Activated CD4-positive, alpha-beta T cell treated with anti-CD3 and anti-CD28 coated beads, Interleukin-10, Interleukin-2, amounts not matched to agents 100 ng/mL and 50 ng/mL, durations not matched to agents 16 hours and 8 hours (primary cell): ENCODE results near the gene PPM1M.

Experiments used
- DNase-seq: peaks from one replicate; pipeline ENCODE4 v3.0.0-alpha.2; 2020

PPM1M gene

GRCh38 chr3:52231502-52232278 lies 13.9 kb upstream of the PPM1M start:
- peak; percentile 88 for DNase-seq

- no peak for DNase-seq
Measured at GRCh38 chr3:52232279-52233107, 13.1 kb upstream of the PPM1M start.

DNA sequence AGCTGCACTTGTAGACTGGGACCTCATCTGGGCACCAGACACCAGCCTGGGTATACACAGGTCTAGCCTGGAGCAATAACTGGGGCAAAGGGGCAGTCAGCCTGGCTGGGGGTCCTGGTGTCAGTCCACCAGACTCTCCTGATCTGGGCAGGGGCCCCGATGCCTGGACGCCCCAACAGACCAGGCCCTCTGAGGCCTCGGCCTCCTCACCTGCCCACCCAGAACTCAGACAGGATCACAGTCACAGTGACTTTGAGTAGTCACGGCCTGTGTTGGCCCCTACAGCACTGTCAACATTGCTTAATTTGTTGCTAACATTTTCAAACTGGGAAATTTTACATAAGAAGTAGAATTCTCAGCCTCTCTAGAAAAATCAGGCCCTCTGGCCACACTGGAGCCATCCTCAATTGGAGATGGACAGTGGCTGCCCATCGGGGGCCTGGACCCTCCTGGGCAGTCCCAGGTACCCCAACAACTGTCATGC lies 12.4 kb upstream of the PPM1M start:
- no peak for DNase-seq

GRCh38 chr3:52233968-52234367 lies 11.6 kb upstream of the PPM1M start:
- DNase-seq, result no peak

DNA sequence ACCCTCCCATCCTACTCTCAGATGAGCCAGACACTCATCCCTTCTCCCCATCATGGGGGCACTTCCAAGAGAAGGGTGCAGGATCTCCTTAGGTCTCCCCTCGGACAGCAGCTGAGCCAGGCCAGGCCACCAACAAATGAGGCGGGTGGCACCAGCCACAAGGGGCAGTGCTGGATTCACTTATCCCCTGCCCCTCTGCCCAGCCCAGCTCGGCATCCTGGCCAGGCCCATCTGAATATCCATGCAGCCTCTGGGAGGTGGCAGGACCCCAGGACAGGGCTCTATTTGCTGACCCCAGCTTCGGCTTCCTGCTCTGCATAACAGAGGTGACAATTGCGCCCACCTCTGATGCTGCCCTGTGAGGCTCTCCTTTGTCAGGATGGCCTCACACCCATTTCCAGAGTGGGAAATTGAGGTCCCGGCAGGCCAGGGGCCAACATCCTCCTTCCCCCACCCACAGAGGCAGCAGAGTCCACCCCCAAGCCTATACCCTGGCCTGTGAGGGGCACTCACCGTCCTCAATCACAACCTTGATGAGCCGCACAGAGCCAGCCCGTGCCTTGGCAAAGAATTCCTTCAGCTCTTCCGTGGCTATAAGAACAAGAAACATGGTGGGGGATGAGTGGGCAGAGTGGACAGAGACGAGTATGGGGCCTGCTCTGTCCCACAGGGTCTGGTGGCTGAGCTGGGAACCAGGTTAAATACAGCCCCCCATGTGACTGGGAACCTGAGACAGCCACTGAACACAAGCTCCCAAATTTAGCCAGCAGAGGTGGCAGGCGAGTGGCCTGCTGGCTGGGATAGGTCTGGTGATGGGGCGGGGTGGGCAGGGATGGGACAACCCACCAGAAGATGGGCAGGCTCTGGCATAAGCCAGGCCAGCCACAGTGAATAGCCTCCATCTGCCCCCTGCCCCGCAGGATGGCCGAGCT lies 10.8 kb upstream of the PPM1M start:
- no peak for DNase-seq

DNA sequence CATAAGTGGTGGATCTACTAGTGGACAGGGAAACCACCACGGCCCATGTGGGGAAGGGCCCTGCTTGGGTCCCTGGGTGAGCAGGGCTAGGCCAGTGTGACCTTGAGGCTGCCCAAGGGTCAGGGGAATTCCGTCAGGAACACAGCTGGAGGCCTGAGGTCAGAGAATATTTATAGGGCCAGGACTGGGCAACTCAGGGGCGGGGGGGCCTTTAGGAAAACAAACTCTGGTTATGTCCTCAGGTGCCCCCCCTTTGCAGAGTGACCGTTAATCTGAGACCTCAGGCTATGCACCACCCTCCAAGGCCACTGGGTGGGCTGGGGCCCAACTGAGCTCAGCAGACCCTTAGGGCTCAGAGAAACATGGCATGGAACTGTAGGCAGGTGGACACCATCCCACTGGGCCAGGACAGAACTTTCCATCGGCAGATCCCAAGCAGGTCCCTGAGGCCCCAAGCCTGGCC lies 9.1 kb upstream of the PPM1M start:
- no peak for DNase-seq

GRCh38 chr3:52237006-52237656 lies 8.4 kb upstream of the PPM1M start:
- no peak for DNase-seq

DNA sequence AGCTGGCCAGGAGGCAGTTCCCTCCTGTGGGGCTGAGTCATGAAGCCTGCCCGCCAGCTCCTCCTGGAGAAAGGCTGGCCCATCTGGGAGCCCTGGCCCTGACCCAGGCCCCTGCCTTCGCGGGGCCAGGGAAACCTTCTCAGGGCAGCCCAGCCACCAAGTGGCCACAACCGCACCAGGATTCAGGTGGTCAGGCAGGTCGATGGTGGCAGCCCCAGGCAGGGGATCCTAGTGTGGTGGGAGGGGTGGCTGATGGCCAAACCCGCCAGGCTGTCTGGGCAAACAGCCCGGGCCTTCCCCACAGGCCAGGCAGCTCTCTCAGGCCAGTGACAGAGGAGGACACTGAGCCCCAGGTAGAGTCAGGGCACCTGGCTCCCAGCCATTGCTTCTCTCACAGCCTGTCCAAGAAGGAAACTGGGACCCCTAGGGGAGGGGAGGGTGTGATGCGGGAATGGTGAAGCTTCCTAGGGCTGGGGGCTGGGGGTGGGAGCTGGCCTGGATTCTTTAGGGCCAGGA lies 7.8 kb upstream of the PPM1M start:
- DNase-seq, result no peak

- DNase-seq, result no peak
Measured at GRCh38 chr3:52238193-52238760, 7.3 kb upstream of the PPM1M start.

GRCh38 chr3:52238761-52239701 lies 6.5 kb upstream of the PPM1M start, which contains the start of gene TWF2:
Gene TWF2, minus strand, starts transcription at chr3:52239158. Its CDS starts 142 bp downstream, at chr3:52239016.
- DNase-seq, result peak; percentile 91

DNA sequence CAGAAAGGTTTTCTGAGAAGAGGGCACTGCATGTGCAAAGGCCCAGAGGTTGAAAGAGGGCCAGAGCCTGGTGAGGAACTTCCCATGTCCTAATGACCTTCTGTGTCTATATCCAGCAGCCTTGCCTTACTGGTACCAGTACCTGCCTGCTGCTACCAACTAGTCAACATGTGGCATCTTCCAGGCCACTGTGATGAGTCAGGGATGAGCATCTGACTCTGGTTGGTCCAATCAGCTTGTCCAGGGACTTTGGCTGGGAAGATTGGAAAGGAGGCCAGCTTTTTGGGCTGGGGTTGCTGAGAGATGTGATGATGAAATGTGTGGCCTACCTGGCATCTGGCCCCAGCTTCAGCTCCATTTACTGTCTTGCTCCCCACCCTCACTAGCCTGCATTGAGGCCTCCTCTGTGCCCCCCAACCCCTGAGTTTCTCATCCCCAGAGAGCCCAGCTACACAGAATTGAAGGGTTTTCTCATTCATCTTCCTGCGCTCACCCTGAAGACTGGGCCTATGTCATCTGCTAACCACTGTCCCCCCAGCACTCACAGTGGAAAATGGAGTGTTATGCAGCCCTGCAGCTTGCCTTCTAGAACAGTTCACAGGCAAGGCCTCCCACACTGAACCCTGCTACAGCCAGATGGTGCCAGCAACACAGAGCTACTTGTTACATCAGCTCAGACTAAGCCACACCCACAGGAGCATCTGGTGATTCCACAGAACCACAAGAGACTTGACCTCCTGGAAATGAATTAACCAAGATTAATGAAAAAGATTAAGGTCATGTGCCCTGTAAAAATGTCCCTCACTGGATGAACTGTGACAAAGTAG lies 5.3 kb upstream of the PPM1M start:
- DNase-seq, result peak; percentile 84

DNA sequence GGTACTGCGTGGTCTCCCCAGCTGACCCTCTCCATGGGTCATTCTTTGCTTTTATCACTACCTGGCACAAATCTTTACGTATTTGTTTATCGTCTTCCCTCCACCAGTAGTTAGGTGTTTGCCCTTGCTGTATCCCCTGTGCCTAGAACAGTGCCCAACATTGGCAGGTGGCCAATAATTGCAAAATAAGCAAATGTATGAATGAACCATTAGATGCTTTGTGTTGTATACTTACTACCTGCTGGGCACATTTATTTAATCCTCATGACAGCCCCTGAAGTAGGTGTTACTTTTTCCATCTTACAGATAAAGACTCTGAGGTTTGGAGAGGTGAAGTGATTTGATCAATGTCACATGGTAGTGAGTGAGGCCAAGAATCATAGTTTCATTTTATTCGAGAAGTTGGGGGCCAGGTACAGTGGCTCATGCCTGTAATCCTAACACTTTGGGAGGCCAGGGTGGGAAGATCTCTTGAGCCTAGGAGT lies 4.6 kb upstream of the PPM1M start:
- no peak for DNase-seq

- no peak for DNase-seq
Measured at GRCh38 chr3:52242039-52242438, 3.5 kb upstream of the PPM1M start.

DNA sequence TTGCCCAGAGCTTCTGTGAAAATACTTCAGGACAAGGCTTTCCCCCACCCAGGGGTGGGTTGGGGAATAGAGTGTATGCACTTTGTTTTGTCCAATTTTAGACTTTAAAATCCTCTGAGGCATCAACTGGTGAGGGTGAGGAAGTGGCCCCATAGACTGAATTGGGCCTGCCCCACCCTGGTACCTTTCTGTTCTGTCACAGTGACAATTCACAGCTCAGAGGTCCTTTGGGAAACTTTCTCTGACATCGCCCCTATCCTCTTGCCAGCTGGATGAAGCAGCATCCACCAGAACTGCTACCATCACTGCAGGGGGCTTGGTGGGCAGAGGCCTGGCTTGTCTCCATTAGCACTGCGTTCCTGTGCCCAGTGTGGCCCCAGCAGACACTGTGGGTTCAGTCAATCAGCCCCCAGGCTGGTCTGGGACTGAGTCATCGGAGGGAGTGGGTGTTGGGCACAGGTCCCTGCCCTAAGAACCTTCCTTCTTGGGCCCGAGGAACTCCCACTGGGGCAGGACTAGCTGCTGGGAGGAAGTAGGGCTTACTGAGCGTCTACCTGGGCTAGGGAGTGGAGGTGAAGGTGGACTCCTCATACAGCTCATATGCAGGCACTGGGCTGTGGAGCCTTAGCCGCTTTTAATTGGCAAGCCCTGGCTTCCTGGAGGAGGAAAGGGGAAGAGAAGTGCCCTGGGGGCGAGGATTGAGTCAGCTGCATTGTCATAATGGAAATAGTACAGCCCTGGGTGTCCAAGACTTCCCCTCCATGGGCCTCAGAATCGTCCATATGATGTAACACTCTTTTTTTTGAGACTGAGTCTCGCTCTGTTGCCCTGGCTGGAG lies 1.5 kb upstream of the PPM1M start:
- peak; percentile 90 for DNase-seq

DNA sequence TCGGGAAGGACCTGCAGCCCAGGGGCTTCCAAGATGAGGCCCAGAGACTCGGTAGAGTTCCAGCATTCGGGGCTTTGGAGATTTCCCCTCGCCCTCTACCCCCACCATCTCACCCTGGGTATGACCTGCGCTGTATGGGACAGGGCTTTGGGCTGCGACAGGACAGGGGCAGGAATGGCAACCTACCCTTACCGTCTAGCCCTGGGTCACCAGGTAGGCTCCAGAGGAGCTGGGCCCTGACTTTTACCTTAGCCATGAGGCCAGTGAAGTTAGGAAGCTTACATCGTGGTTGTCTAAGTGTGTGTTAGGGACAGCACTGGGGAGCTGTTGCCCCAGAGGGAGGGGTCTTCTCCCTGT lies 683 bp downstream of the PPM1M start:
- DNase-seq, result no peak

GRCh38 chr3:52246728-52247408 lies 1.3 kb downstream of the PPM1M start:
- no peak for DNase-seq

- DNase-seq, result no peak
Measured at GRCh38 chr3:52247409-52248164, 2.0 kb downstream of the PPM1M start.
